GM23338 (cell line): ENCODE results near the gene MCRIP1. TPM values are rescaled to one million over a fixed set of nuclear protein-coding genes. Genes with fewer than 3 reads are reported as not detected.

Experiments used
- ATAC-seq: fragments of 200-7000 bp; cut with Tn5 transposase; 3 replicates; pipeline ENCODE4 v1.9.1; 2020
- DNase-seq: peaks from one replicate; pipeline ENCODE4 v3.0.0-alpha.2; 2015; ENCODE audit warnings: low spot score
- H2AFZ ChIP-seq: fragments of 200-600 bp; sonication (generic); 2 replicates; pipeline ENCODE4 v1.8.0; 2016; ENCODE audit warnings: antibody characterized with exemption, mild to moderate bottlenecking, moderate library complexity
- H3F3A ChIP-seq: fragments of 200-600 bp; sonication (generic); replicated peaks from 2 replicates; pipeline ENCODE4 v1.8.0; 2017; ENCODE audit warnings: antibody characterized with exemption, mixed run types, low read depth
- H3K27ac ChIP-seq: fragments of 200-600 bp; sonication (generic); 2 replicates; pipeline ENCODE4 v1.6.1; 2016; ENCODE audit warnings: low read depth
- H3K27me3 ChIP-seq: fragments of 200-600 bp; sonication (generic); 2 replicates; pipeline ENCODE4 v1.8.0; 2016; ENCODE audit warnings: mild to moderate bottlenecking, mixed run types, moderate library complexity; ENCODE audit not compliant: insufficient read depth
- H3K36me3 ChIP-seq: fragments of 200-600 bp; sonication (generic); 2 replicates; pipeline ENCODE4 v1.8.0; 2016; ENCODE audit warnings: mild to moderate bottlenecking; ENCODE audit not compliant: insufficient read depth
- H3K4me1 ChIP-seq: fragments of 200-600 bp; sonication (generic); 2 replicates; pipeline ENCODE4 v1.8.0; 2016; ENCODE audit warnings: mild to moderate bottlenecking, moderate library complexity; ENCODE audit not compliant: insufficient read depth
- H3K4me2 ChIP-seq: fragments of 200-600 bp; sonication (generic); 2 replicates; pipeline ENCODE4 v1.7.1; 2017; ENCODE audit warnings: mixed run types
- H3K4me3 ChIP-seq: fragments of 200-600 bp; sonication (generic); 2 replicates; pipeline ENCODE4 v1.6.1; 2016; ENCODE audit warnings: mixed run types
- H3K79me2 ChIP-seq: fragments of 200-600 bp; sonication (generic); replicated peaks from 2 replicates; pipeline ENCODE4 v1.8.0; 2017; ENCODE audit warnings: mild to moderate bottlenecking; ENCODE audit not compliant: insufficient read depth
- H3K9me2 ChIP-seq: fragments of 200-600 bp; sonication (generic); 2 replicates; pipeline ENCODE4 v1.8.0; 2017; ENCODE audit not compliant: insufficient read depth
- H4K20me1 ChIP-seq: fragments of 200-600 bp; sonication (generic); replicated peaks from 2 replicates; pipeline ENCODE4 v1.8.0; 2017; ENCODE audit warnings: mild to moderate bottlenecking; ENCODE audit not compliant: insufficient read depth
- H3K27ac Mint-ChIP-seq: 2 replicates; pipeline ENCODE4 v1.8.0; 2020; ENCODE audit warnings: inconsistent platforms, mild to moderate bottlenecking, moderate library complexity, mixed read lengths
- H3K27me3 Mint-ChIP-seq: 3 replicates; pipeline ENCODE4 v1.8.0; 2022; ENCODE audit warnings: low read depth, mild to moderate bottlenecking, moderate library complexity, mixed read lengths, inconsistent platforms; ENCODE audit not compliant: insufficient read depth, poor library complexity
- H3K36me3 Mint-ChIP-seq: 3 replicates; pipeline ENCODE4 v1.8.0; 2021; ENCODE audit warnings: low read depth, mild to moderate bottlenecking, inconsistent platforms, moderate library complexity, mixed read lengths
- H3K4me1 Mint-ChIP-seq: 3 replicates; pipeline ENCODE4 v1.8.0; 2020; ENCODE audit warnings: mild to moderate bottlenecking, inconsistent platforms, mixed read lengths
- H3K4me3 Mint-ChIP-seq: 3 replicates; pipeline ENCODE4 v1.8.0; 2021; ENCODE audit warnings: moderate library complexity, mild to moderate bottlenecking, inconsistent platforms, mixed read lengths
- H3K9me3 Mint-ChIP-seq: 3 replicates; pipeline ENCODE4 v1.8.0; 2020; ENCODE audit warnings: moderate library complexity, mild to moderate bottlenecking, inconsistent platforms, mixed read lengths
- CREB1 ChIP-seq: fragments of 250-450 bp; sonication (Bioruptor Pico); IDR thresholded peaks from 2 replicates; pipeline ENCODE4 v1.5.0; 2020; ENCODE audit warnings: low read depth, mild to moderate bottlenecking, moderate library complexity
- EZH2 ChIP-seq: fragments of 200-600 bp; sonication (generic); IDR thresholded peaks from one replicate; pipeline ENCODE4 v1.8.0; 2017; ENCODE audit warnings: antibody characterized with exemption, mild to moderate bottlenecking, low read depth; ENCODE audit not compliant: unreplicated experiment
- EZH2phosphoT487 ChIP-seq: fragments of 200-600 bp; sonication (generic); IDR thresholded peaks from one replicate; pipeline ENCODE4 v1.8.1; 2018; ENCODE audit warnings: antibody characterized with exemption; ENCODE audit not compliant: unreplicated experiment
- JUNB ChIP-seq: IDR thresholded peaks from one replicate; pipeline ENCODE4 v1.6.1; 2016; ENCODE audit warnings: antibody characterized with exemption; ENCODE audit not compliant: unreplicated experiment
- NANOG ChIP-seq: IDR thresholded peaks from 2 replicates; pipeline ENCODE4 v1.6.1; 2016; ENCODE audit warnings: antibody characterized with exemption, borderline replicate concordance
- POLR2AphosphoS5 ChIP-seq: IDR thresholded peaks from 2 replicates; pipeline ENCODE4 v1.6.1; 2016; ENCODE audit warnings: antibody characterized with exemption, low read depth
- STAT1 ChIP-seq: IDR thresholded peaks from one replicate; pipeline ENCODE4 v1.6.1; 2016; ENCODE audit warnings: antibody characterized with exemption; ENCODE audit not compliant: unreplicated experiment
- ZNF114 ChIP-seq: fragments of 250-450 bp; sonication (Bioruptor Pico); IDR thresholded peaks from 2 replicates; pipeline ENCODE4 v1.5.0; 2020; ENCODE audit warnings: mild to moderate bottlenecking, moderate library complexity
- ZNF331 ChIP-seq: fragments of 250-450 bp; sonication (Bioruptor Pico); IDR thresholded peaks from 2 replicates; pipeline ENCODE4 v1.5.0; 2020; ENCODE audit warnings: low read depth, mild to moderate bottlenecking, moderate library complexity
- polyA plus RNA-seq: library from polyadenylated mRNA; unstranded; fragments of >200 nt; fragmentation: Nextera tagmentation; extraction: Ambion mirVana; gene quantifications from 2 replicates; pipeline ENCODE4 v1.2.1, GENCODE V29; 2016
- total RNA-seq: library from RNA; depleted of rRNA; stranded (reverse); fragments of >200 nt; shearing (Covaris generic); gene quantifications from 2 replicates; pipeline ENCODE4 v1.2.3, GENCODE V29; 2014
- TF ChIP-seq, protein P1 (sequence below), 2 experiments: fragments of 200-600 bp in 1 of 2; sonication (generic) in 1 of 2; conservative IDR thresholded peaks; 2 replicates each; pipeline versions ENCODE4 v1.5.1 to v1.6.1; 2016 to 2017; ENCODE audit warnings: antibody characterized with exemption in 2 of 2, low read depth in 2 of 2, mild to moderate bottlenecking in 2 of 2, moderate library complexity in 1 of 2
- TF ChIP-seq, protein P2 (sequence below): fragments of 250-450 bp; sonication (Bioruptor Pico); IDR thresholded peaks from 2 replicates; pipeline ENCODE4 v1.5.0; 2020; ENCODE audit warnings: mild to moderate bottlenecking, moderate library complexity
- TF ChIP-seq, protein P3 (sequence below): IDR thresholded peaks from one replicate; pipeline ENCODE4 v1.6.1; 2018; ENCODE audit warnings: antibody characterized with exemption; ENCODE audit not compliant: unreplicated experiment
- TF ChIP-seq, protein P4 (sequence below): IDR thresholded peaks from 2 replicates; pipeline ENCODE4 v1.6.1; 2016; ENCODE audit warnings: antibody characterized with exemption

The MCRIP1 gene
- total and polyA plus RNA-seq, 2 experiments from 2014 or later: 85.2 to 101 TPM

DNA sequence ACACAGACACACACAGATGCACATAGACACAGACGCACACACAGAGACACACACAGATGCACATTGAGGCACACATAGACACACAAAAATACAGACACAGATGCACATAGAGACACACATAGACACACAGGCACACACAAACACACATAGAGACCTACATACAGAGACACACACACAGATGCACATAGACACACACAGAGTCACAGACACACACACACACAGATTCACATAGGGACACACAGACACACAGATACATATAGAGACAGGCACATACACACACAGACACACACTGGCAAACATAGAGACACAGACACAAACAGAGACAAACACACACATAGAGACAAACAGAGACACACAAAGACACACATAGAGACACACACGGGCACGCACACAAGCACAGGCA lies 39.0 kb downstream of the MCRIP1 start:
- H2AFZ ChIP-seq: no peak overlapping the region

More for the DNA sequence above, 39.0 kb downstream of the MCRIP1 start:
- Histone ChIP-seq H3K4me2 (no peak overlapping the region), H3K79me2 (no peaks in the 10 kb centered on the region), H3K4me1 (no peaks in the 10 kb centered on the region), H4K20me1 (no peaks in the 10 kb centered on the region), H3K27ac (no peak overlapping the region), H3F3A (peaks cover 15% of the 10 kb centered on the region), H3K36me3 (no peaks in the 10 kb centered on the region), H3K27me3 (no peaks in the 10 kb centered on the region), H3K9me2 (no peaks in the 10 kb centered on the region), H3K4me3 (no peak overlapping the region)
- H3K27ac Mint-ChIP-seq: no peak overlapping the region
- no peak for ATAC-seq
- DNase-seq: no peak
- 0 out of 3 replicates have a peak, but pooled peaks cover 1% of the 10 kb centered on the region for H3K36me3 Mint-ChIP-seq
- H3K4me3 Mint-ChIP-seq: no peak overlapping the region
- H3K4me1 Mint-ChIP-seq: no peaks in the 10 kb centered on the region
- H3K27me3 Mint-ChIP-seq: no peaks in the 10 kb centered on the region
- H3K9me3 Mint-ChIP-seq: peaks cover 4% of the 10 kb centered on the region
- TF ChIP-seq EZH2: no peak
- TF ChIP-seq, protein P1, sequence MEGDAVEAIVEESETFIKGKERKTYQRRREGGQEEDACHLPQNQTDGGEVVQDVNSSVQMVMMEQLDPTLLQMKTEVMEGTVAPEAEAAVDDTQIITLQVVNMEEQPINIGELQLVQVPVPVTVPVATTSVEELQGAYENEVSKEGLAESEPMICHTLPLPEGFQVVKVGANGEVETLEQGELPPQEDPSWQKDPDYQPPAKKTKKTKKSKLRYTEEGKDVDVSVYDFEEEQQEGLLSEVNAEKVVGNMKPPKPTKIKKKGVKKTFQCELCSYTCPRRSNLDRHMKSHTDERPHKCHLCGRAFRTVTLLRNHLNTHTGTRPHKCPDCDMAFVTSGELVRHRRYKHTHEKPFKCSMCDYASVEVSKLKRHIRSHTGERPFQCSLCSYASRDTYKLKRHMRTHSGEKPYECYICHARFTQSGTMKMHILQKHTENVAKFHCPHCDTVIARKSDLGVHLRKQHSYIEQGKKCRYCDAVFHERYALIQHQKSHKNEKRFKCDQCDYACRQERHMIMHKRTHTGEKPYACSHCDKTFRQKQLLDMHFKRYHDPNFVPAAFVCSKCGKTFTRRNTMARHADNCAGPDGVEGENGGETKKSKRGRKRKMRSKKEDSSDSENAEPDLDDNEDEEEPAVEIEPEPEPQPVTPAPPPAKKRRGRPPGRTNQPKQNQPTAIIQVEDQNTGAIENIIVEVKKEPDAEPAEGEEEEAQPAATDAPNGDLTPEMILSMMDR (conservative IDR thresholded peaks at IDR 0.05; ENCODE audit: low read depth in 2 of 2): no peak
- no peak for TF ChIP-seq CREB1 (CRISPR knock-in tag)
- TF ChIP-seq, protein P2, sequence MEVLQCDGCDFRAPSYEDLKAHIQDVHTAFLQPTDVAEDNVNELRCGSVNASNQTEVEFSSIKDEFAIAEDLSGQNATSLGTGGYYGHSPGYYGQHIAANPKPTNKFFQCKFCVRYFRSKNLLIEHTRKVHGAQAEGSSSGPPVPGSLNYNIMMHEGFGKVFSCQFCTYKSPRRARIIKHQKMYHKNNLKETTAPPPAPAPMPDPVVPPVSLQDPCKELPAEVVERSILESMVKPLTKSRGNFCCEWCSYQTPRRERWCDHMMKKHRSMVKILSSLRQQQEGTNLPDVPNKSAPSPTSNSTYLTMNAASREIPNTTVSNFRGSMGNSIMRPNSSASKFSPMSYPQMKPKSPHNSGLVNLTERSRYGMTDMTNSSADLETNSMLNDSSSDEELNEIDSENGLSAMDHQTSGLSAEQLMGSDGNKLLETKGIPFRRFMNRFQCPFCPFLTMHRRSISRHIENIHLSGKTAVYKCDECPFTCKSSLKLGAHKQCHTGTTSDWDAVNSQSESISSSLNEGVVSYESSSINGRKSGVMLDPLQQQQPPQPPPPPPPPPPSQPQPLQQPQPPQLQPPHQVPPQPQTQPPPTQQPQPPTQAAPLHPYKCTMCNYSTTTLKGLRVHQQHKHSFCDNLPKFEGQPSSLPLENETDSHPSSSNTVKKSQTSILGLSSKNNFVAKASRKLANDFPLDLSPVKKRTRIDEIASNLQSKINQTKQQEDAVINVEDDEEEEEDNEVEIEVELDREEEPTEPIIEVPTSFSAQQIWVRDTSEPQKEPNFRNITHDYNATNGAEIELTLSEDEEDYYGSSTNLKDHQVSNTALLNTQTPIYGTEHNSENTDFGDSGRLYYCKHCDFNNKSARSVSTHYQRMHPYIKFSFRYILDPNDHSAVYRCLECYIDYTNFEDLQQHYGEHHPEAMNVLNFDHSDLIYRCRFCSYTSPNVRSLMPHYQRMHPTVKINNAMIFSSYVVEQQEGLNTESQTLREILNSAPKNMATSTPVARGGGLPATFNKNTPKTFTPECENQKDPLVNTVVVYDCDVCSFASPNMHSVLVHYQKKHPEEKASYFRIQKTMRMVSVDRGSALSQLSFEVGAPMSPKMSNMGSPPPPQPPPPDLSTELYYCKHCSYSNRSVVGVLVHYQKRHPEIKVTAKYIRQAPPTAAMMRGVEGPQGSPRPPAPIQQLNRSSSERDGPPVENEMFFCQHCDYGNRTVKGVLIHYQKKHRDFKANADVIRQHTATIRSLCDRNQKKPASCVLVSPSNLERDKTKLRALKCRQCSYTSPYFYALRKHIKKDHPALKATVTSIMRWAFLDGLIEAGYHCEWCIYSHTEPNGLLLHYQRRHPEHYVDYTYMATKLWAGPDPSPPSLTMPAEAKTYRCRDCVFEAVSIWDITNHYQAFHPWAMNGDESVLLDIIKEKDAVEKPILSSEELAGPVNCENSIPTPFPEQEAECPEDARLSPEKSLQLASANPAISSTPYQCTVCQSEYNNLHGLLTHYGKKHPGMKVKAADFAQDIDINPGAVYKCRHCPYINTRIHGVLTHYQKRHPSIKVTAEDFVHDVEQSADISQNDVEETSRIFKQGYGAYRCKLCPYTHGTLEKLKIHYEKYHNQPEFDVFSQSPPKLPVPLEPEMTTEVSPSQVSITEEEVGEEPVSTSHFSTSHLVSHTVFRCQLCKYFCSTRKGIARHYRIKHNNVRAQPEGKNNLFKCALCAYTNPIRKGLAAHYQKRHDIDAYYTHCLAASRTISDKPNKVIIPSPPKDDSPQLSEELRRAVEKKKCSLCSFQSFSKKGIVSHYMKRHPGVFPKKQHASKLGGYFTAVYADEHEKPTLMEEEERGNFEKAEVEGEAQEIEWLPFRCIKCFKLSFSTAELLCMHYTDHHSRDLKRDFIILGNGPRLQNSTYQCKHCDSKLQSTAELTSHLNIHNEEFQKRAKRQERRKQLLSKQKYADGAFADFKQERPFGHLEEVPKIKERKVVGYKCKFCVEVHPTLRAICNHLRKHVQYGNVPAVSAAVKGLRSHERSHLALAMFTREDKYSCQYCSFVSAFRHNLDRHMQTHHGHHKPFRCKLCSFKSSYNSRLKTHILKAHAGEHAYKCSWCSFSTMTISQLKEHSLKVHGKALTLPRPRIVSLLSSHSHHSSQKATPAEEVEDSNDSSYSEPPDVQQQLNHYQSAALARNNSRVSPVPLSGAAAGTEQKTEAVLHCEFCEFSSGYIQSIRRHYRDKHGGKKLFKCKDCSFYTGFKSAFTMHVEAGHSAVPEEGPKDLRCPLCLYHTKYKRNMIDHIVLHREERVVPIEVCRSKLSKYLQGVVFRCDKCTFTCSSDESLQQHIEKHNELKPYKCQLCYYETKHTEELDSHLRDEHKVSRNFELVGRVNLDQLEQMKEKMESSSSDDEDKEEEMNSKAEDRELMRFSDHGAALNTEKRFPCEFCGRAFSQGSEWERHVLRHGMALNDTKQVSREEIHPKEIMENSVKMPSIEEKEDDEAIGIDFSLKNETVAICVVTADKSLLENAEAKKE (CRISPR knock-in tag): no peak
- no peak for TF ChIP-seq NANOG
- TF ChIP-seq, protein P3, sequence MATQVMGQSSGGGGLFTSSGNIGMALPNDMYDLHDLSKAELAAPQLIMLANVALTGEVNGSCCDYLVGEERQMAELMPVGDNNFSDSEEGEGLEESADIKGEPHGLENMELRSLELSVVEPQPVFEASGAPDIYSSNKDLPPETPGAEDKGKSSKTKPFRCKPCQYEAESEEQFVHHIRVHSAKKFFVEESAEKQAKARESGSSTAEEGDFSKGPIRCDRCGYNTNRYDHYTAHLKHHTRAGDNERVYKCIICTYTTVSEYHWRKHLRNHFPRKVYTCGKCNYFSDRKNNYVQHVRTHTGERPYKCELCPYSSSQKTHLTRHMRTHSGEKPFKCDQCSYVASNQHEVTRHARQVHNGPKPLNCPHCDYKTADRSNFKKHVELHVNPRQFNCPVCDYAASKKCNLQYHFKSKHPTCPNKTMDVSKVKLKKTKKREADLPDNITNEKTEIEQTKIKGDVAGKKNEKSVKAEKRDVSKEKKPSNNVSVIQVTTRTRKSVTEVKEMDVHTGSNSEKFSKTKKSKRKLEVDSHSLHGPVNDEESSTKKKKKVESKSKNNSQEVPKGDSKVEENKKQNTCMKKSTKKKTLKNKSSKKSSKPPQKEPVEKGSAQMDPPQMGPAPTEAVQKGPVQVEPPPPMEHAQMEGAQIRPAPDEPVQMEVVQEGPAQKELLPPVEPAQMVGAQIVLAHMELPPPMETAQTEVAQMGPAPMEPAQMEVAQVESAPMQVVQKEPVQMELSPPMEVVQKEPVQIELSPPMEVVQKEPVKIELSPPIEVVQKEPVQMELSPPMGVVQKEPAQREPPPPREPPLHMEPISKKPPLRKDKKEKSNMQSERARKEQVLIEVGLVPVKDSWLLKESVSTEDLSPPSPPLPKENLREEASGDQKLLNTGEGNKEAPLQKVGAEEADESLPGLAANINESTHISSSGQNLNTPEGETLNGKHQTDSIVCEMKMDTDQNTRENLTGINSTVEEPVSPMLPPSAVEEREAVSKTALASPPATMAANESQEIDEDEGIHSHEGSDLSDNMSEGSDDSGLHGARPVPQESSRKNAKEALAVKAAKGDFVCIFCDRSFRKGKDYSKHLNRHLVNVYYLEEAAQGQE: no peak
- no peak for TF ChIP-seq EZH2phosphoT487
- TF ChIP-seq POLR2AphosphoS5: no peak
- no peak for TF ChIP-seq ZNF114 (CRISPR knock-in tag)
- TF ChIP-seq STAT1: no peak
- TF ChIP-seq, protein P4, sequence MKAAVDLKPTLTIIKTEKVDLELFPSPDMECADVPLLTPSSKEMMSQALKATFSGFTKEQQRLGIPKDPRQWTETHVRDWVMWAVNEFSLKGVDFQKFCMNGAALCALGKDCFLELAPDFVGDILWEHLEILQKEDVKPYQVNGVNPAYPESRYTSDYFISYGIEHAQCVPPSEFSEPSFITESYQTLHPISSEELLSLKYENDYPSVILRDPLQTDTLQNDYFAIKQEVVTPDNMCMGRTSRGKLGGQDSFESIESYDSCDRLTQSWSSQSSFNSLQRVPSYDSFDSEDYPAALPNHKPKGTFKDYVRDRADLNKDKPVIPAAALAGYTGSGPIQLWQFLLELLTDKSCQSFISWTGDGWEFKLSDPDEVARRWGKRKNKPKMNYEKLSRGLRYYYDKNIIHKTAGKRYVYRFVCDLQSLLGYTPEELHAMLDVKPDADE: no peak
- TF ChIP-seq JUNB: no peak
- no peak for TF ChIP-seq ZNF331 (CRISPR knock-in tag)
